GM18951 (cell line): ENCODE data around the gene RPS2.
"Not testable (repeated sequence)": the region's sequence is repeated elsewhere in the genome, so short reads cannot be mapped to it uniquely, and the experiment has no call there.

Experiments
- POLR2A ChIP-seq: IDR thresholded peaks from 4 replicates; pipeline ENCODE4 v1.6.1; 2011; ENCODE audit warnings: mild to moderate bottlenecking; ENCODE audit not compliant: insufficient read length, insufficient read depth; ENCODE audit errors: extremely low read depth
- in situ Hi-C: fragments of 300-500 bp; cut with MboI; formaldehyde crosslinking; loops from one replicate; pipeline ENCODE4 v1.12.0; 2022; ENCODE audit warnings: low sequenced_read_pairs, mixed read lengths, inconsistent platforms; ENCODE audit not compliant: unreplicated experiment

Gene RPS2

GRCh38 chr16:1964506-1965395 lies at the start of gene RPS2:
TSS of gene RPS2 (minus strand) at chr16:1964826. CDS start at chr16:1964625, 201 bp downstream.
- in situ Hi-C loops: no loop called here
- TF ChIP-seq POLR2A: peak; percentile 100

DNA sequence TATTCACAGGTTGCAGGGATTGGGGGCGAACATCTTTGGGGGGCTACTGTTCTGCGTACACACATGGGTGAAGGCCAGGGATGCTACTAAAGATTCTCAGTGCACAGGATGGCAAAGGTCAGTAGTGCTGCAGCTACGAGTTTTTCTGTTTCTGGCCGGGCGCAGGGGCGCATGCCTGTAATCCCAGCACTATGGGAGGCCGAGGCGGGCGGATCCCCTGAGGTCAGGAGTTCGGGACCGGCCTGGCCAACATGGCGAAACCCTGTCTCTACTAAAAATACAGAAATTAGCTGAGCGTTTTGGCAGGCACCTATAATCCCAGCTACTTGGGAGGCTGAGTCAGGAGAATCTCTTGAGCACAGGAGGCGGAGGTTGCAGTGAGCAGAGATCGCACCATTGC lies 48.9 kb upstream of the RPS2 start:
- no peak for TF ChIP-seq POLR2A
- in situ Hi-C loops: no loop called here

DNA sequence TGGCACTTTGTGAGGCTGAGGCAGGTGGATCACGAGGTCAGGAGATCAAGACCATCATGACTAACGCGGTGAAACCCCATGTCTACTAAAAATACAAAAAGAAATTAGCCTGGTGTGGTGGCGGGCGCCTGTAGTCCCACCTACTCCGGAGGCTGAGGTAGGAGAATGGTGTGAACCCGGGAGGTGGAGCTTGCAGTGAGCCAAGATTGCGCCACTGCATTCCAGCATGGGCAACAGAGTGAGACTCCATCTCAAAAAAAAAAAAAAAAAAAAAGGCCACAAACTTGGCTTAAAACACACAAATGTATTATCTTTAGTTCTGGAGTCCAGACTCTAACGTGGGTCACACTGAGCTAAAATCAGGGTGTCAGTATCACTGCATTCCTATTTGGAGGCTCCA lies 47.1 kb upstream of the RPS2 start:
- in situ Hi-C loops: not testable (repeated sequence)

GRCh38 chr16:2009791-2010510 lies 45.3 kb upstream of the RPS2 start, which contains the start of gene ZNF598:
TSS of gene ZNF598 (minus strand) at chr16:2009821.
- TF ChIP-seq POLR2A: peak; percentile 96
- in situ Hi-C loops: no loop called here

- TF ChIP-seq POLR2A: no peak
- in situ Hi-C loops: no loop called here
Measured at GRCh38 chr16:2009164-2009711, 44.6 kb upstream of the RPS2 start.

GRCh38 chr16:2008631-2009163 lies 44.1 kb upstream of the RPS2 start:
- in situ Hi-C loops: no loop called here

DNA sequence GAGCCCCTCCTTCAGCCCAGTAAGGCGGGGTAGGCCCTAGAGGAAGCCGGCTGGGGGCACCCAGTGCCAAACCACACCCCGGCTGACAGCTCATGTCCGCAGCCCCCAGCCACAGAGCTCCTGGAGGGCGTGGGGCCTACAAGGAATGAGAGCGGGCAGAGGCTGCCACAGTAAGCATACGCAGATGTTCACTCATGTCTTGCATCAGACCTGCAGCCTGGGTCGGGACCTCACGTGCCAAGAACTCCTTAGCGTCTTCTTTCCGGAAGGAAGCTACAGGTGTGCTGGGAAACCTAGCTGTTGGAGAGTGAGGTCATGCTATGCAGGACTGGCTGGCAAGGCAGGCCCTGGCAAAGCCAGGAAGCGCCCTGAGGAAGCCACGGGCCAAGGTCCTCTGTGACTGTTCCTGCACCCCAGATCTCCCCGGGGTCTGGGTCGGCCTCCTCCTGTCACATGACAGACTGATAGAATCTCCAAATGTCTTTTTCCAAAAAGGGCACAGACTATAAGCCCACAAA lies 43.4 kb upstream of the RPS2 start:
- no peak for TF ChIP-seq POLR2A
- in situ Hi-C loops: no loop called here

More at GRCh38 chr16:2008631-2009163, 44.1 kb upstream of the RPS2 start:
- TF ChIP-seq POLR2A: no peak

GRCh38 chr16:2007081-2007836 lies 42.6 kb upstream of the RPS2 start:
- in situ Hi-C loops: no loop called here

DNA sequence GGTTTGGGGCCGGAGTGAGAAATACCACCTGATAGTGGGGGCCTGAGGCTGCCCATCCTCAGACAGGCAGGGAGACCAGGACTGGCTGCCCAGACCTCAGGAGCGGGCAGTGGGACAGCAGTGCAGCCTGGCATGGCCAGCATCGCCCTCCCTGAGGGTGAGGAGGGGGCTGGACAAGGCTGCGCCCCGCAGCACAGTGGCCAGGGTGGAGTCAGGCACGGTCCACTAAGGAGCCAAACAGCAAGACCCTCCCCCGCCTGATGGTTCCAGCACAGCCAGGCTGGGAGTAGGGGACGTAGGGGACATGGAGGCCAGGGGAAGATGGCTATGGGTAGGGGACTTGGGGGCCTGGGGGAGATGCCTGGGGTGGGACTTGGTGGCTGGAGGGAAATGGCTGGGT lies 41.7 kb upstream of the RPS2 start:
- TF ChIP-seq POLR2A: no peak
- in situ Hi-C loops: no loop called here

More at GRCh38 chr16:2007081-2007836, 42.6 kb upstream of the RPS2 start:
- TF ChIP-seq POLR2A: no peak

DNA sequence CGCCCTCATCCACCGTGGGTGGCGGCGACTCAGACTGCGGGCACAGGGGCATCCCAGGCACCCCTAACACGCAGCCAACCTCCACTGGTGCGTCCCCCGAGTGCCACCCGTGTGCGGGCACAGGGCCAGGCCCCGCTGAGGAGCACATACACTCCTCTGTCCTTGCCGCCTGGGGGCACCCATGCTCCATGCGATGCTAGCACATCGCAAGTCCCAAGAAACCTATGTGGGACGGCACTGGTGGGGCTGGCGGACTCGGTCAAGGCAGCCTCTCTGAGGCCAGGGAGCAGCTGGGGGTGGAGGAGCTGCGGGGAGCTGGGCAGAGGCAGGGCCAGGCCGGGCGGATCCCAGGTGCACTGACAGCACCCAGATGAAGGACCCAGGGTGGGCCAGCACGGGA lies 41.0 kb upstream of the RPS2 start:
- TF ChIP-seq POLR2A: no peak
- in situ Hi-C loops: no loop called here

DNA sequence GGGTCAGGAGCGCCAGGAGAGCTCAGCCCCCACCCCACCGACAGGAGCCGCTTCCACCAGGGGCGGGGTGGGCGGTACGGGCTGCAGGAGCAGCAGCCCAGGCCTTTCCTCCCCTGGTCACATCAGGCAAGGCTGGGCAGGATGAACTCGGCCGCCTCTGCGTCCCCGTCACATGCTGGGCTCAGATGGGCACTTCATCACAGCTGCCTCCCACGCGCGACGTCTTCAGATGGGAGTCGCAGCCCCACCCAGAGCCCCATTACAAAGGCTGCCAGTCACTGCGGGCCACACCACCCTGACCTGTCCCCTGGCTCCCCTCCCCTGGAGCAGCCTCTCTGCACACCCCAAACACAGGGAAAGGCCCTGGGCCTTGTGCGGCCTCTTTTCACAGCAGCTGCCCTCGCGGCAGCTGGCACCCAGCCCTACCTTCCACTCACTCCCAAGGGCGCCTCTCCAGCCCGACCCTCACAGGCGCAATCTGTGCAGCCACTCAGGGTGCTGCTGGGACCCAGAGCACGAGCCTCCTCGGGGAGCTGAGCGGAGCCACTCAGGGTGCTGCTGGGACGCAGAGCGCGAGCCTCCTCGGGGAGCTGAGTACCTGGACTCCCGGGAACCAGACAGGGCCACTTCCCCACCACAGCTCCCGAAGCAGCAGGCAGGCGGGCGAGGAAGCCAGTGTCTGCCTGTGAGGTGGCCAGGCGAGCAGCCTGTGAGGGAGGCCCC lies 40.3 kb upstream of the RPS2 start:
- no peak for TF ChIP-seq POLR2A
- in situ Hi-C loops: no loop called here
